HG03571 (cell line): ENCODE data around the gene CACNA1D.
"Not testable (repeated sequence)": the region's sequence is repeated elsewhere in the genome, so short reads cannot be mapped to it uniquely, and the experiment has no call there.

Experiments used
- ATAC-seq: cut with Tn5 transposase; IDR thresholded peaks from one replicate; pipeline ENCODE4 v1.9.1; 2021; ENCODE audit not compliant: unreplicated experiment

CACNA1D gene

DNA sequence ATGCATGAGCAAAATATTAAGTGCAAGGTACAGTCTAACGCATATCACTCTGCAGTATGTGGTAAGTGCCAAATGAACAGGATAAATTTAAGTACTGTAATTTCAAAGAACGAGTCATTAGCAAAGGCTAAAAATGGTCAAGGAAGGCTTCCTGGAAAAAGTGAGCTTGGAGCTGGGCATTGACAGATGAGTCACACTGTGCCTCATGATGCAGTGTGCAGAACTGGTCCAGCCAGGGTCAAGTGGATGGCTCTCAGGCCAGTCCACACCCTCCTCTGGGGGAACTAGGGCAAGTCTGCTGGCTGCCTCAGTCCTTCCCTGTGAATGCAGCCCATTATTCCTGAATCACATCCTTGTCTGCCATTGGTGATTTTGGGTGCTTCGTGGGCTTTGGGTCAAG is 76.3 kb downstream of the CACNA1D start:
- no peak for ATAC-seq

DNA sequence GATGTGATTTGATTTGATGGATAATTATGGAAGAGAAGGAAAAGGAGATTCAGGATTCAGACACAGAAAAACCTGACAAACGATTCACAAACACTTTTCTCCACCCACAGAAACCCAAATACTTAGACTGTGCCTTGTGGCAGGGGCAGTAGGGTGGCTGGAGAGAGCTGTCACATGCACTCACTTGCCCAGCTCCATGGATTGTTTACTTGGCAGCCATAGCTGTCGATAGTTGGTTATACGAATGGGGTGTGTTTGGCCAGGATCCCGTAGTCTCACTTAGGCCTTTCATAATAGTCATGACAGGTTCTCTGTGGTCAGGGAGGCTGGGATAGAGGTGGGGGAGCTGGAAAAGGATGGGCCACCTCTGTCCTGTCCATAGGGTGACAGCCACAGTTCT is 76.9 kb downstream of the CACNA1D start:
- no peak for ATAC-seq

GRCh38 chr3:53572184-53572583 is 77.8 kb downstream of the CACNA1D start:
- ATAC-seq: not testable (repeated sequence)

- no peak for ATAC-seq
Observed at GRCh38 chr3:53577506-53577905, 83.1 kb downstream of the CACNA1D start.

DNA sequence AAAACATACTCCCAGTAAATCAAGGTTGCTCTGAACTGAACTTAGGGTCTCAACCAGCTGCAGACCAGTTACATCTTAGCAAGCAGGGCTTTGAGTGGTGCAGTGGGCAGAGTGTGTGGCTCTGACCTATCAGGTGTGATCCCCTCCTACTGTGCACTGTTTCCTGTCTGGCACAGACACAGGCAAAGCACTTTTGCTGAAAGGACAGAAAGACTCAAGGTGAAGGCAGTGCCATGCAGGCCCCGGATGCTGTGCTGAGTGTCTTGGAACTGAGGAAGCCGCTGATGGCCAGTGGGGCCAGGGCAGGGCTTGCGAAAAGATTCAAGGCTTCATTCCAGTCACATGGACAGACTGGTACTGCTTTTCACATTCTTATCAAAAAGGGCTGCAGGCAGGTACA is 85.2 kb downstream of the CACNA1D start:
- ATAC-seq: no peak

DNA sequence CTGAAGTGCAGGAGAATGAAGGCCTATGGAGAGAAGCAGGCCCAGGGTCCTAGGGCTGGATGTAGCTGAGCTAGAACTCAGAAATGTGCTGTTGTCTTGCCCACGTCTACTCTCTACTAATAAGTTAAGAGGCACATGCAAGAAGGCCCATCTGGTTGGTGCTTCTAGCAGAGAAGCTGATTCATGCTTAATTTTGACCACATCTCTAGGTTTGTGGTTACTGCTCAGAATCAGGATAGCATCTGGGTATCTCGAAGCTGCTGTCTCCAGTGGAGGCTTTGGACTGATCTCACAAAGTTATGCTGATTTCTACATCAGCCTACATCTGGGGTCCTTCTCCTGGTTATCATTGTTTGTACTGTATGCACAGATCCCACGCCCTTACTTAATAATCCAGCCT is 87.3 kb downstream of the CACNA1D start:
- ATAC-seq: no peak

DNA sequence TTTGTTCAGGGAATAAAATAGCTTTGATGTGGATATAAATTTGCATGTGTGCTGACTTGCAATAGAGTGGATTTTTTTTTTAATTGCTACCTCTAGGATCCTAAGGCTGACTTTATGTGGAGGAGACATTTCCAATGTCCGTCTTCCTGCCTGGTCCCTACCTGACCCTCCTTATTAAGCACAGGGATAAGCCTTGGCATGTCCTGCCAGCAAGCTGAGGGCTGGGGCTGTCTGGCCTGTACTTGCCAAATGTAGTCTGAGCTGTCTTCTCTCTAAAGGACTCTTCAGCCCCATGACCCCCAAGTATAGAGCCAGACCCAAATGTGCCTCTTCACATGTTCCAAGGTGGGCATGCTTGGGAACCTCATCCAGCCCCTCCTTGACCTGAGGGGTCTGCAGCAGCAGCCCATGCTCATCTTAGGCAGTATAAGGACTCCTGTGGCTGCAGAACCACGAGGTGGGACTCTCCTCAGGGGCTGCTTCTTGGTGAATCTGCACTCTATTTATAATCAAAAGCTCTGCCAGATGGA is 88.8 kb downstream of the CACNA1D start:
- no peak for ATAC-seq

DNA sequence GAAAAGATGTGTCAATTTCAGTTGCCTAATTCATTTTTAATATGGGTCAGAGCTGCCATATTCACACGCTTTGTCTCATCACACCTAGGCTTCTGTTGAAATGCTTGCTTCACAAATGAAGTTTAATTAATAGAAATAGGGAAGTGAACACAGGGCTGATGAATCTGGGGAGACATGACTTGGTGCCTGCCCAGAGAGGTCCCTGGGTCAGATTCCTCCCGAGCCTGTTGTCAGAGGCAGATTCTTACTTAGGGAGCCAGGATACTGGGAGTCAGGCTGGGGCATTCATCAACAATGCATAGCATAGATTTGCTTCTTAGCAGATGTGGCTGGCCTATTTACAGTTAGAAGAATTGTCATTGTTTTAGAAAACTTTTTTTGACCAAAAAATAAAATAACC is 90.6 kb downstream of the CACNA1D start:
- ATAC-seq: no peak

DNA sequence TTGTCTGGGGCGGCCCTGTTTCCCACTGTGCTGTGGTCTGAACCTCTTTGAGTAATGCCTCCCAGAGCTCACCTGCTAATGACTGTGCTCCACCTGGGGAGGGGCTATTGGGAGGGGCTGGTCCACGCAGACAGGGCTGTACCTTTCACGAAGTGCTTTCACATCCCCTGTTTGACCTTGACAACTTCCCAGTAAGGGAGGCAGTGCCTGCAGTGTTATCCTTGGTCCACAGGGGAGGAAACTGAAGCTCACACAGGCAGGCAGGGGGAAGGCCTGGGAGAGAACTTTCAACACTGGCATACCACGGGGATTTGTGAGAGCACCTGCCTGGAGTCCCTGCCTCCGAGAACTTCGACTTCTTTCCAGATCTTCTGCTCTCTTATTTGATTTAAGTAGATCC is 91.2 kb downstream of the CACNA1D start:
- no peak for ATAC-seq

DNA sequence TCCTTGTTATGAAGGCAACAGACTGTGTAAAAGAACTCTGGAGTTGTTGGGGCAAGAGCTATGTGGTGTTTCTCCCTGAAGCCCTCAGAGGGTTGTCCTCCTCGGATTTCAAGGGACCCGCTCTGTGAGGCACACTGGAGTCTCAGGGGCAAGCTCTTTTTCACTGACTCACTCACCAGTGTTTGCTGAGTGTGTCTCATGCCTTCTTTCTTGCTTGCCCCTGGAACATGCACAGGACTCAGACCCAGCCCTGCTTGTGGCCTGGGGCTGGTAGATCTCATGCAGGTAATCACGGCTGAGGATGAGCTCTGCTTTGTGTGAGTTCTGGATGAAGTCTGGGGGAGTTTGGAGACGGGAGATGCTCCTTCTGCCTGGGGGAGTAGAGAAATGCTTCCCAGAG is 93.7 kb downstream of the CACNA1D start:
- no peak for ATAC-seq

- ATAC-seq: no peak
Observed at GRCh38 chr3:53589201-53589600, 94.8 kb downstream of the CACNA1D start.

DNA sequence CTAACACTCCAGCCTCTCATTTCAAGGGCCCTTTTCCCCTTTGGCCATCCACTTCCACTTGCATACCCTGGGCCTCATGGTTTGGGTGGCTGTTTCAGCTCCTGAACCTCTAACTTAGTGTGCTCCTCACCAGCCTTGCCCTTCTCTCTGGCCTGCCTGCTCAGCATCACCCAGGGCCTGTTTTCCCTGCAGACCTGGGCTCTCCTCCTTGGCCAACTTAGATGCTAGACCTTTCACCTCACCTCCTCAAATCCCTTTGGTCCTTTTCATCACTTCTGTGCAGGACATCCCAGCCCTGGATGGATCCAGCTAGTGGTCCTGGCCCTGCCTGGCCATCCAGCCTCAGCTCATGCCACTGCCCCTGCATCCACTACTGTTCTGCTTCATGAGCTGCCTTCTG is 95.4 kb downstream of the CACNA1D start:
- ATAC-seq: no peak

- ATAC-seq: no peak
Observed at GRCh38 chr3:53590606-53591005, 96.2 kb downstream of the CACNA1D start.

GRCh38 chr3:53591646-53592045 is 97.2 kb downstream of the CACNA1D start:
- no peak for ATAC-seq

GRCh38 chr3:53592862-53593261 is 98.5 kb downstream of the CACNA1D start:
- no peak for ATAC-seq

- ATAC-seq: no peak
Observed at GRCh38 chr3:53593611-53594010, 99.2 kb downstream of the CACNA1D start.

- ATAC-seq: no peak
Observed at GRCh38 chr3:53594276-53594675, 99.9 kb downstream of the CACNA1D start.

- ATAC-seq: no peak
Observed at GRCh38 chr3:53595660-53596059, 101.2 kb downstream of the CACNA1D start.

DNA sequence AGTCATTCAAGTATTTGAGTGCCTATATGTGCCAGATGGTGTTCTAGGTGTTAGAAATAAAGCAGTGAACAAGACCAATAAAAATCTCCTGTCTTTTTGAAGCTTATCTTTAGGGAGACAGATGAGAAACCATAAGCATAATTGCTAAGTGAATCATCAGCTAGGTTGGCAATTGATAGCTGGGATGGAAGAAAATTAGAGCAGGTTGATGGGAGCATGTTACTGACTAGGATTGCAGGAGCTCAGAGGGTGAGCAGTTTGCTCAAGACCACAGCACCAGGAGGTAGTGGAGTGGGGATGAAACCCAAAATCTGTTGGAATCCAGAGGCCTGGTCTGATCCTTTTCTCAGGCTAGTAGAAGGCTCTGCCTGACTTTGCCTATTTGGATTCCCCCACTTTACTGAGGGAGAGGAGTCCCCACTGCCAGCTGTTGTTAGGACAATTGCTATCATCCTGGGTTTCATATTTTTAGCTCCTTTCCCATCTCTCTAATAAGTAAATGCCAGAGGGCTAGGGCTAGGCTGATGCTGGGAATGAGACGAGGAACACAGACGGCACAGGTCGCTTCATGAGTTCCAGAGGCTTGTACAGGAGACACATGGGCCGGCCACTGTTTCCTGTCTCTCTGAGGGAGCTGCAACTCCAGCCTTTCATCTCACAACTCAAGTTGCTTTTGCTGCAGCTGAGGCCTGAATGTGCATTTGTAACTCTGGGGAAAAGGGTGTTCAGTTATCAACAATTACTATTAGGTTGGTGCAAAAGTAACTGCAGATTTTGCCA is 102.9 kb downstream of the CACNA1D start:
- no peak for ATAC-seq

DNA sequence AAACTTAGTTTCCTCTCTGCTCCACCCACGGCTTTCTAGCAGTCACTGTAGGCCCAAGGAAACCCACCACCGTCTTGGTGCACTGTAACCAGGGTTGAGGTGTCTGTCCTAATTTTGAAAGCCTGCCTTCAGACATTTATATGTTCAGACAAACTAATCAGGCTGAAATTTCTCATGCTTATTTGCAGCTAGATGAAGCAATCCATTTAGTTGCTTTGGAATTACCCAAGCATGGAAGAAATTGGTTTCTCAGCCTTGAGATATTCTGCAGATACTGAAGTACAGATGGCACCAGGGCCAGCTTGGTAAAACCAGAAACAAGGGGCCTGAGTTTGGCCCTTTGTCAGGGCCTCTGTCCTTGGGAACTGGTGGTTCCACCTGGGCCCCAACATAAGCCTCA is 105.4 kb downstream of the CACNA1D start:
- no peak for ATAC-seq

- no peak for ATAC-seq
Observed at GRCh38 chr3:53602866-53603265, 108.5 kb downstream of the CACNA1D start.

- no peak for ATAC-seq
Observed at GRCh38 chr3:53604232-53604631, 109.8 kb downstream of the CACNA1D start.

- no peak for ATAC-seq
Observed at GRCh38 chr3:53606793-53607192, 112.4 kb downstream of the CACNA1D start.
